Stimulated activated memory B cell treated with anti-CD40 and anti-IgM and Interleukin-4, amounts not matched to agents 10 μg/mL and 1 μg/mL and 100 μg/mL, for 72 hours (primary cell): ENCODE measurements around the gene TRAK1.

Experiments
- ATAC-seq: fragments of 150-1000 bp; cut with Tn5 transposase; 2 replicates; pipeline ENCODE4 v1.10.0; 2021
- H3K27ac Mint-ChIP-seq: one replicate; pipeline ENCODE4 v1.8.0; 2022; ENCODE audit warnings: mild to moderate bottlenecking, mixed read lengths
- H3K27me3 Mint-ChIP-seq: one replicate; pipeline ENCODE4 v1.8.0; 2022; ENCODE audit warnings: mixed read lengths
- H3K36me3 Mint-ChIP-seq: one replicate; pipeline ENCODE4 v1.8.0; 2022; ENCODE audit warnings: mixed read lengths
- H3K4me1 Mint-ChIP-seq: one replicate; pipeline ENCODE4 v1.8.0; 2022; ENCODE audit warnings: mixed read lengths
- H3K4me3 Mint-ChIP-seq: one replicate; pipeline ENCODE4 v1.8.0; 2022; ENCODE audit warnings: mild to moderate bottlenecking, moderate library complexity, mixed read lengths
- H3K9me3 Mint-ChIP-seq: one replicate; pipeline ENCODE4 v1.8.0; 2022; ENCODE audit warnings: mixed read lengths

The TRAK1 gene

GRCh38 chr3:42061025-42061712 is 30.0 kb upstream of the TRAK1 start:
- Mint-ChIP-seq H3K27me3 (no peaks in the 10 kb centered on the region), H3K36me3 (peaks cover 7% of the 10 kb centered on the region), H3K9me3 (no peaks in the 10 kb centered on the region), H3K4me3 (no peak overlapping the region), H3K27ac (peak overlapping the region; percentile 50), H3K4me1 (peaks cover 78% of the 10 kb centered on the region)
- peak; percentile 7 for ATAC-seq

GRCh38 chr3:42061713-42062380 is 29.3 kb upstream of the TRAK1 start:
- Mint-ChIP-seq H3K27me3 (no peaks in the 10 kb centered on the region), H3K36me3 (peaks cover 7% of the 10 kb centered on the region), H3K4me1 (peaks cover 83% of the 10 kb centered on the region), H3K9me3 (no peaks in the 10 kb centered on the region), H3K4me3 (no peak overlapping the region), H3K27ac (peak overlapping the region; percentile 50)
- ATAC-seq, result no peak

GRCh38 chr3:42062464-42062863 is 28.7 kb upstream of the TRAK1 start:
- Mint-ChIP-seq H3K9me3 (no peaks in the 10 kb centered on the region), H3K27me3 (no peaks in the 10 kb centered on the region), H3K36me3 (peaks cover 7% of the 10 kb centered on the region), H3K4me1 (peaks cover 83% of the 10 kb centered on the region), H3K27ac (peak overlapping the region; percentile 50), H3K4me3 (no peak overlapping the region)
- ATAC-seq, result no peak

GRCh38 chr3:42063888-42064287 is 27.3 kb upstream of the TRAK1 start:
- peaks cover 7% of the 10 kb centered on the region for H3K36me3 Mint-ChIP-seq
- H3K4me1 Mint-ChIP-seq, result peaks cover 83% of the 10 kb centered on the region
- no peaks in the 10 kb centered on the region for H3K9me3 Mint-ChIP-seq
- H3K27me3 Mint-ChIP-seq, result no peaks in the 10 kb centered on the region
- no peak for ATAC-seq
- H3K4me3 Mint-ChIP-seq, result no peak overlapping the region
- peak overlapping the region; percentile 53 for H3K27ac Mint-ChIP-seq

- Mint-ChIP-seq H3K27ac (peak overlapping the region; percentile 93), H3K4me3 (peak overlapping the region; percentile 65), H3K9me3 (no peaks in the 10 kb centered on the region), H3K4me1 (peaks cover 78% of the 10 kb centered on the region), H3K36me3 (peaks cover 7% of the 10 kb centered on the region), H3K27me3 (no peaks in the 10 kb centered on the region)
- ATAC-seq, result peak; percentile 52
These were observed 24.5 kb upstream of the TRAK1 start for GRCh38 chr3:42066516-42067181.

- ATAC-seq, result peak; percentile 91
- Mint-ChIP-seq H3K27ac (peak overlapping the region; percentile 93), H3K4me3 (peak overlapping the region; percentile 65), H3K4me1 (peaks cover 78% of the 10 kb centered on the region), H3K9me3 (no peaks in the 10 kb centered on the region), H3K27me3 (no peaks in the 10 kb centered on the region), H3K36me3 (peaks cover 5% of the 10 kb centered on the region)
These were observed 23.8 kb upstream of the TRAK1 start for GRCh38 chr3:42067326-42067725.

GRCh38 chr3:42068303-42069088 is 22.7 kb upstream of the TRAK1 start:
- Mint-ChIP-seq H3K27me3 (no peaks in the 10 kb centered on the region), H3K36me3 (no peaks in the 10 kb centered on the region), H3K4me3 (peak overlapping the region; percentile 7), H3K27ac (peak overlapping the region; percentile 93), H3K9me3 (no peaks in the 10 kb centered on the region), H3K4me1 (peaks cover 85% of the 10 kb centered on the region)
- no peak for ATAC-seq

GRCh38 chr3:42070089-42070488 is 21.1 kb upstream of the TRAK1 start:
- peaks cover 88% of the 10 kb centered on the region for H3K4me1 Mint-ChIP-seq
- no peak overlapping the region for H3K4me3 Mint-ChIP-seq
- no peaks in the 10 kb centered on the region for H3K9me3 Mint-ChIP-seq
- ATAC-seq, result no peak
- H3K36me3 Mint-ChIP-seq, result no peaks in the 10 kb centered on the region
- peak overlapping the region; percentile 81 for H3K27ac Mint-ChIP-seq
- no peaks in the 10 kb centered on the region for H3K27me3 Mint-ChIP-seq

GRCh38 chr3:42070524-42070923 is 20.6 kb upstream of the TRAK1 start:
- ATAC-seq, result no peak

GRCh38 chr3:42071904-42072812 is 19.0 kb upstream of the TRAK1 start:
- H3K27ac Mint-ChIP-seq, result peak overlapping the region; percentile 81
- H3K36me3 Mint-ChIP-seq, result no peaks in the 10 kb centered on the region
- H3K9me3 Mint-ChIP-seq, result no peaks in the 10 kb centered on the region
- H3K4me1 Mint-ChIP-seq, result peaks cover 72% of the 10 kb centered on the region
- ATAC-seq, result peak; percentile 56
- peak overlapping the region; percentile 57 for H3K4me3 Mint-ChIP-seq
- H3K27me3 Mint-ChIP-seq, result no peaks in the 10 kb centered on the region

More at GRCh38 chr3:42070524-42070923, 20.6 kb upstream of the TRAK1 start:
- H3K36me3 Mint-ChIP-seq, result no peaks in the 10 kb centered on the region
- no peak overlapping the region for H3K4me3 Mint-ChIP-seq
- H3K27me3 Mint-ChIP-seq, result no peaks in the 10 kb centered on the region
- no peaks in the 10 kb centered on the region for H3K9me3 Mint-ChIP-seq
- peaks cover 88% of the 10 kb centered on the region for H3K4me1 Mint-ChIP-seq
- peak overlapping the region; percentile 81 for H3K27ac Mint-ChIP-seq

- Mint-ChIP-seq H3K27me3 (no peaks in the 10 kb centered on the region), H3K27ac (peak overlapping the region; percentile 81)
These were observed 18.3 kb upstream of the TRAK1 start for GRCh38 chr3:42072831-42073301.

GRCh38 chr3:42077785-42078184 is 13.4 kb upstream of the TRAK1 start:
- no peaks in the 10 kb centered on the region for H3K36me3 Mint-ChIP-seq
- H3K4me3 Mint-ChIP-seq, result no peak overlapping the region
- H3K9me3 Mint-ChIP-seq, result no peaks in the 10 kb centered on the region
- H3K27ac Mint-ChIP-seq, result peak overlapping the region; percentile 90
- no peak for ATAC-seq
- H3K4me1 Mint-ChIP-seq, result peaks cover 76% of the 10 kb centered on the region
- no peaks in the 10 kb centered on the region for H3K27me3 Mint-ChIP-seq

More at GRCh38 chr3:42072831-42073301, 18.3 kb upstream of the TRAK1 start:
- Mint-ChIP-seq H3K4me3 (peak overlapping the region; percentile 57), H3K9me3 (no peaks in the 10 kb centered on the region), H3K4me1 (peaks cover 71% of the 10 kb centered on the region), H3K36me3 (no peaks in the 10 kb centered on the region)
- no peak for ATAC-seq

- peaks cover 76% of the 10 kb centered on the region for H3K4me1 Mint-ChIP-seq
- H3K9me3 Mint-ChIP-seq, result no peaks in the 10 kb centered on the region
- H3K36me3 Mint-ChIP-seq, result no peaks in the 10 kb centered on the region
- H3K4me3 Mint-ChIP-seq, result no peak overlapping the region
- ATAC-seq, result no peak
- peak overlapping the region; percentile 90 for H3K27ac Mint-ChIP-seq
- H3K27me3 Mint-ChIP-seq, result no peaks in the 10 kb centered on the region
These were observed 12.5 kb upstream of the TRAK1 start for GRCh38 chr3:42078677-42079076.
